Colonic mucosa (tissue), 4 donors: Measurements from ENCODE around the gene PCSK2. TPM values are rescaled to one million over a fixed set of nuclear protein-coding genes. Genes with fewer than 3 reads are reported as not detected.

Source experiments
- DNase-seq: peaks from one replicate; pipeline ENCODE4 v3.0.0-alpha.2; 2020
- H3K27ac ChIP-seq: fragments of 200-600 bp; one replicate; pipeline ENCODE4 v1.8.0; 2021
- H3K27me3 ChIP-seq: fragments of 200-600 bp; one replicate; pipeline ENCODE4 v1.8.0; 2021
- H3K36me3 ChIP-seq: fragments of 200-600 bp; one replicate; pipeline ENCODE4 v1.8.0; 2021
- H3K4me1 ChIP-seq: fragments of 200-600 bp; one replicate; pipeline ENCODE4 v1.8.0; 2021; ENCODE audit warnings: mild to moderate bottlenecking
- H3K4me3 ChIP-seq: fragments of 200-600 bp; one replicate; pipeline ENCODE4 v1.8.0; 2021
- H3K9ac ChIP-seq, 2 donors: one replicate each; pipeline ENCODE4 v1.7.0; 2013; ENCODE audit warnings: control low read depth in 2 of 2, low read depth in 2 of 2, low read length in 2 of 2
- H3K9me3 ChIP-seq: fragments of 200-600 bp; one replicate; pipeline ENCODE4 v1.8.0; 2021
- intact Hi-C: fragments of 100-400 bp; cut with DNase I; formaldehyde crosslinking; loops from one replicate; pipeline ENCODE4 v1.14.1; 2022
- total RNA-seq, 2 donors: library from RNA; stranded (reverse); fragmentation: NEBNext Ultra II Directional in 1 of 2; extraction: Animal tissue kit (Norgen Biotek cat#: 25700) in 1 of 2; gene quantifications; one replicate each; pipeline ENCODE4 v1.2.1, GENCODE V29; 2021
- TF ChIP-seq, protein P1 (sequence below): fragments of 200-600 bp; IDR thresholded peaks from one replicate; pipeline ENCODE4 v1.8.0; 2022; ENCODE audit warnings: antibody characterized with exemption, mild to moderate bottlenecking
- donor health status: healthy.
- donor health status: DM: no; HTN: no; CAD: no.
- donor health status: DM: no; HTN: no; CAD: no.

Gene PCSK2
- total RNA-seq, 2 donors from 2014 or later = 0.32 to 2.0 TPM

DNA sequence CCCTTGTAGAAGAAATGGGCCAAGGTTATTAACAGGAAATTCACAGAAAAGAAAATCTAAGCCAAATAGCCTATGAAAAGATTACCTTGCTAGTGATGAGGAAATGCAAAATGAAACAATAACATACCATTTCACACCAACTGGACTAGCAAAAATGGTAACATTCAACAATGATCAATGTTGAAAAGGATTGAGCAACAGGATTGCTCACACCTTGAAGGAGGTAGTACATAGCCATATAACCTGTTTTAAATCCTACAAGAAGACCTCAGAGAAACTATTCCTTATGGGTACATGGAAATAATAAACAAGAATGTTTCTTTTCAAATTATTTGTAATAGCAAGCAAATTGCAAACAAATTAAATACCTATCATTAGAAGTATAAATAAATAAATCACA, 196.9 kb downstream of the PCSK2 start:
- H3K9ac ChIP-seq = no peak overlapping the region
- no peak for DNase-seq
- TF ChIP-seq, protein P1, sequence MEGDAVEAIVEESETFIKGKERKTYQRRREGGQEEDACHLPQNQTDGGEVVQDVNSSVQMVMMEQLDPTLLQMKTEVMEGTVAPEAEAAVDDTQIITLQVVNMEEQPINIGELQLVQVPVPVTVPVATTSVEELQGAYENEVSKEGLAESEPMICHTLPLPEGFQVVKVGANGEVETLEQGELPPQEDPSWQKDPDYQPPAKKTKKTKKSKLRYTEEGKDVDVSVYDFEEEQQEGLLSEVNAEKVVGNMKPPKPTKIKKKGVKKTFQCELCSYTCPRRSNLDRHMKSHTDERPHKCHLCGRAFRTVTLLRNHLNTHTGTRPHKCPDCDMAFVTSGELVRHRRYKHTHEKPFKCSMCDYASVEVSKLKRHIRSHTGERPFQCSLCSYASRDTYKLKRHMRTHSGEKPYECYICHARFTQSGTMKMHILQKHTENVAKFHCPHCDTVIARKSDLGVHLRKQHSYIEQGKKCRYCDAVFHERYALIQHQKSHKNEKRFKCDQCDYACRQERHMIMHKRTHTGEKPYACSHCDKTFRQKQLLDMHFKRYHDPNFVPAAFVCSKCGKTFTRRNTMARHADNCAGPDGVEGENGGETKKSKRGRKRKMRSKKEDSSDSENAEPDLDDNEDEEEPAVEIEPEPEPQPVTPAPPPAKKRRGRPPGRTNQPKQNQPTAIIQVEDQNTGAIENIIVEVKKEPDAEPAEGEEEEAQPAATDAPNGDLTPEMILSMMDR = no peak
- H3K4me3 ChIP-seq = no peak overlapping the region
- no peaks in the 10 kb centered on the region for H3K9me3 ChIP-seq
- no peaks in the 10 kb centered on the region for H3K27me3 ChIP-seq
- no peaks in the 10 kb centered on the region for H3K4me1 ChIP-seq
- H3K36me3 ChIP-seq = no peaks in the 10 kb centered on the region
- intact Hi-C loops = no loop called here
- no peak overlapping the region for H3K27ac ChIP-seq

DNA sequence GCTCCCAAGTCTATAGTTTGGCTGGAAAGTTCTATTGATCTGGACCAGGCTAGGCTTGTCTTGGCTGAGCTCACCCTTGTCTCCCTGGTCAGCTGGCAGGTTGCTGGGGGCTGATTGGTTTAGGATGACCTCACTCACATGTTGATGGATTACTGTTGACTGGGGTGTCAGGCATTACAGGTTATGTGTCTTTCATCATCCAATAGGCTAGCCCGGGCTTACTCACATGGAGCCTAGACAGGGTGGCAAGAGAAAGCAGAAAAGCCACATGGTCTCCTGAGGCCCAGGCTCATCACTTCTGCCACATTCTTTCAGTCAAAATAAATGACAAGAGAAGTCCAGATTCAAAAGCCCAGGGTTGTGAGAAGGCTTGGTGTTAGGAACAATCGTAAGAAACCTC, 200.8 kb downstream of the PCSK2 start:
- intact Hi-C loops = no loop called here
- Histone ChIP-seq H3K4me3 (no peak overlapping the region), H3K9me3 (no peaks in the 10 kb centered on the region), H3K4me1 (no peaks in the 10 kb centered on the region), H3K9ac (no peak overlapping the region), H3K36me3 (no peaks in the 10 kb centered on the region), H3K27ac (no peak overlapping the region), H3K27me3 (no peaks in the 10 kb centered on the region)
- TF ChIP-seq, protein P1 = no peak
- no peak for DNase-seq

DNA sequence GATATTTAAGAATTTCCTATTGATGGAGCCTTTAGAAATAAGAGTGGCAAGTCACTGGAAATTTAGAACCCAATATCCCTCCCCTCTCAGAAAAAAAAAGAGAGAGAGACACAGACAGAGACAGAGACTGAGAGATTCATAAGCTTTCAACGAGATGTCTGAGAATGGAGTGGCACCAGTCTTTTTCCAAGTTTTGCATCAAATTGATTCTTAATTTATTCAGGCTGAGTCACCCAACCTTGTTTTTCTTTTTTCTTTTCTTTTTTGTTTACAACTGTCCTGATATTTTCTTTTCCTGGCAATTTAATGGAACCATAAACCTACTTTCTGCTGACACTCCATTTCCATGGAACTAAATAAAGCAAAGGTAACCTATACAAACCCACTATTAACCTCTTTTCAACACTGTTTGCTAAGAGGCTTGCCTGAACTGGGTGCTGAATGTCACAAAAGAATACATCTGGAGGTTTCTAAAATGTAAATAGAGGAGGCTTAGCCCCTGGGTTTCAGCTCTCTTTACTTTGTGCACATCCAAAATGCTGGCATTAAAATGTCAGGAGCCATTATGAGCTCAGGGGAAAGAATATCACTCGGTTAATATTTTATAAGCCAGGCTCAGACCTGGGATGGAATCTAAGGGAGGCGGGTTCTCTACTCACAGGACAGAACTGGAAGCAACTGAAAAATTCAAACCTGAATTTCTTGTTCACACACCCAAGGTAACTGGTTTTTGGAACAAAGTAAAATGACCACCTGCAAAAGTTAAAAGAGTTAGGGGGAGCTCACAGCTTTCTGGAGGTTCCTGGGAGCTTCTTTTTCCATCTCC, 203.5 kb downstream of the PCSK2 start:
- H3K27ac ChIP-seq = no peak overlapping the region
- H3K36me3 ChIP-seq = no peaks in the 10 kb centered on the region
- no peak for DNase-seq
- H3K27me3 ChIP-seq = no peaks in the 10 kb centered on the region
- H3K9me3 ChIP-seq = no peaks in the 10 kb centered on the region
- H3K9ac ChIP-seq = no peak overlapping the region
- H3K4me1 ChIP-seq = no peaks in the 10 kb centered on the region
- TF ChIP-seq, protein P1 = no peak
- intact Hi-C loops = loop anchor here (2.0 kb wide), 1 partner anchor 626 kb away; no protein-coding TSS in a partner anchor
- no peak overlapping the region for H3K4me3 ChIP-seq

DNA sequence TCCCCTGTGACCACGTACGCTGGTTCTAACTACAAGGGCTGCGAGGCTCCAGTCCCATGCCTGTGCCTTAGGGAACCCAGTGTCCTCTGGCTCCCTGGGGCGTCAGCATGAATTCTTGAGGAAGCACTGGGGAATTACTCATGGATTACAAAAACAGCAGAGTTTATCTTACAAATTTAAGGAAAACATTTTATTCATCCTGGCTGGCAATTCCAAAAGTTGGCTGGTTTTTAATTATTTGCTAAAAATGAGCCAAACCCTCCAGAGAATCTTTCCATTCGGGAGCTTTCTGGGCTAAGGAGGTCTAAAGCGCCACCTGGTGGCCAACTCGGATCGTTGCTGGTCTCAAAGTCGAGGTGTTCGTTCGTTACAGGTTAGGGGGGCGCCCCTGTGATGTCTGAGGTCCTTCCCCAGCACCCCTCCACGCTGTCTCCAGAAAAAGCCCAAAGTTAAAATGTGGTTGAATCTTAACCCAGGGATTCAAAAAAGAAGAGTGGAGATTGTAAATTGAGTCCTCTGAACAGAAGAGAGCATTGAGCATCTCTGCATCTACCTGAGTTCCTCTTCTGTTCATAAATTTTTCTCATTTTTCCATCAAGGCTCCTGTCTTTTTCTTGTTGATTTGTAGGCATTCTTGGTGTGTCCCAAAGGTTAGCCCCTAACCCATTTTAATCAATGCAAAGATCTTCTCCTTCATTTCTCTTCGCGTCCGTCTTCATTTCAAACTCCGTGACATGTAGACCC, 205.0 kb downstream of the PCSK2 start:
- no peak overlapping the region for H3K4me3 ChIP-seq
- no peaks in the 10 kb centered on the region for H3K4me1 ChIP-seq
- intact Hi-C loops = loop anchor here (2.0 kb wide), 1 partner anchor 627 kb away; no protein-coding TSS in a partner anchor
- H3K9me3 ChIP-seq = no peaks in the 10 kb centered on the region
- TF ChIP-seq, protein P1 = peak; percentile 90
- no peaks in the 10 kb centered on the region for H3K36me3 ChIP-seq
- no peaks in the 10 kb centered on the region for H3K27me3 ChIP-seq
- DNase-seq = peak; percentile 39
- H3K27ac ChIP-seq = no peak overlapping the region
- H3K9ac ChIP-seq = no peak overlapping the region

DNA sequence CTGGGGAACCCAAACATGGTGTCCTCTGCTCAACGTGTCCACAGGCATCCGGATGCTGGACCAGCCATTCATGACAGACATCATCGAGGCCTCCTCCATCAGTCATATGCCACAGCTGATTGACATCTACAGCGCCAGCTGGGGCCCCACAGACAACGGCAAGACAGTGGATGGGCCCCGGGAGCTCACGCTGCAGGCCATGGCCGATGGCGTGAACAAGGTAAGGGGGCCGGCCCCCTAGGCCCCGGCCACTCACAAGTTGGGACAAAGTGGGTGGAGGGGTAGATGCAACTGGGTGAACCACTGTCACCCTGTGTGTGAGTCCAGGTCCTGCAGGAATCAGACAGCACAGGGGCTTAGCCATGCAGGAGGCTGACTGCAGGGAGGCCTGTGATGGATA, 209.8 kb downstream of the PCSK2 start:
- H3K27me3 ChIP-seq = no peaks in the 10 kb centered on the region
- intact Hi-C loops = no loop called here
- H3K4me3 ChIP-seq = no peak overlapping the region
- TF ChIP-seq, protein P1 = no peak
- no peaks in the 10 kb centered on the region for H3K9me3 ChIP-seq
- no peak overlapping the region for H3K9ac ChIP-seq
- no peaks in the 10 kb centered on the region for H3K36me3 ChIP-seq
- DNase-seq = no peak
- H3K4me1 ChIP-seq = no peaks in the 10 kb centered on the region
- no peak overlapping the region for H3K27ac ChIP-seq
